SU-DHL-6 (cell line): ENCODE results near the gene BOLA1.

Source experiments
- CTCF ChIP-seq: fragments of 200-600 bp; sonication (generic); IDR thresholded peaks from one replicate; pipeline ENCODE4 v1.5.1; 2017; ENCODE audit warnings: antibody characterized with exemption, mild to moderate bottlenecking, low read length, moderate library complexity; ENCODE audit not compliant: insufficient read depth, poor library complexity, severe bottlenecking
- EZH2phosphoT487 ChIP-seq: fragments of 200-600 bp; sonication (generic), shearing (Covaris generic); conservative IDR thresholded peaks from 2 replicates; pipeline ENCODE4 v1.6.1; 2018; ENCODE audit warnings: mild to moderate bottlenecking, antibody characterized with exemption, low read length, moderate library complexity, mixed read lengths

- TF ChIP-seq CTCF, result no peak
- TF ChIP-seq EZH2phosphoT487, result no peak
These were observed 33.8 kb downstream of the BOLA1 start for GRCh38 chr1:149933208-149933607.
